ENCODE measurements around the gene FOXJ3.

GRCh38 chr1:42260376-42261070 lies 74.5 kb downstream of the FOXJ3 start:
- TF ChIP-seq EZH2 (IDR thresholded peaks at IDR 0.05) (no peak), POLR2AphosphoS5 (IDR thresholded peaks at IDR 0.05; ENCODE audit: borderline replicate concordance, low read depth, low read length) (no peak)
